IPS-18a (cell line): Measurements from ENCODE around the gene DUS2.

Source experiments
- H3K27ac ChIP-seq: one replicate; pipeline ENCODE4 v1.5.1; 2013; ENCODE audit warnings: low read length
- H3K27me3 ChIP-seq: one replicate; pipeline ENCODE4 v1.6.1; 2013; ENCODE audit warnings: mild to moderate bottlenecking, low read length; ENCODE audit not compliant: control insufficient read depth, insufficient read depth
- H3K36me3 ChIP-seq: one replicate; pipeline ENCODE4 v1.6.1; 2013; ENCODE audit warnings: low read depth, low read length; ENCODE audit not compliant: control insufficient read depth
- H3K4me1 ChIP-seq: one replicate; pipeline ENCODE4 v1.6.1; 2013; ENCODE audit warnings: low read depth, low read length; ENCODE audit not compliant: control insufficient read depth
- H3K4me3 ChIP-seq: one replicate; pipeline ENCODE4 v1.5.1; 2013; ENCODE audit warnings: low read length
- H3K9ac ChIP-seq: one replicate; pipeline ENCODE4 v1.6.1; 2013; ENCODE audit warnings: mild to moderate bottlenecking, low read length, moderate library complexity
- H3K9me3 ChIP-seq: one replicate; pipeline ENCODE4 v1.6.1; 2013; ENCODE audit warnings: low read depth, low read length; ENCODE audit not compliant: control insufficient read depth

The DUS2 gene

DNA sequence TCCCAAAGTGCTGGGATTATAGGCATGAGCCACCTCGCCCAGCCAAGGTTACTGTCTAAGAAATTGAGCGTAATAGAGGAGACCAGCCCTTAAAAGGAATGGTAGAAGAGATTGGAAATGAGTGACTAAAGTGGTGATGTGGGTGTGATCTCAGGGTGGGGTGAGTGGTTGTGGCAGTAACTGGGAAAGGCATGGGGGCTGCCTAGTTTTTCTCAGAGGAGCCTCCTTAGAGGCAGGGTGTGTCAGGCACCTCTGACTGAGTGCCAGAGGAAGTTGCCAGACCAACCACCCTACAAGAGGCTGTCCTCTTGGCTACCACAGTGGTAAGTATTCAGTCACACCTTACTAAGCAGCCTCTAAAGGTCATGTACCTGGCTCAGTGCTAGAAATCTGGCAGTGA is 8.9 kb downstream of the DUS2 start:
- Histone ChIP-seq H3K9me3 (no peaks in the 10 kb centered on the region), H3K36me3 (peaks cover 7% of the 10 kb centered on the region), H3K4me3 (no peak overlapping the region), H3K27me3 (no peaks in the 10 kb centered on the region), H3K27ac (no peak overlapping the region), H3K9ac (no peak overlapping the region), H3K4me1 (no peaks in the 10 kb centered on the region)

- no peak overlapping the region for H3K27ac ChIP-seq
- no peaks in the 10 kb centered on the region for H3K27me3 ChIP-seq
- H3K4me3 ChIP-seq = no peak overlapping the region
- no peaks in the 10 kb centered on the region for H3K9me3 ChIP-seq
- no peak overlapping the region for H3K9ac ChIP-seq
- H3K36me3 ChIP-seq = peaks cover 7% of the 10 kb centered on the region
- H3K4me1 ChIP-seq = no peaks in the 10 kb centered on the region
Measured at GRCh38 chr16:68033101-68033500, 10.0 kb downstream of the DUS2 start.

GRCh38 chr16:68035227-68035626 is 12.1 kb downstream of the DUS2 start:
- no peak overlapping the region for H3K27ac ChIP-seq
- no peak overlapping the region for H3K4me3 ChIP-seq
- no peaks in the 10 kb centered on the region for H3K4me1 ChIP-seq
- no peak overlapping the region for H3K9ac ChIP-seq
- no peaks in the 10 kb centered on the region for H3K36me3 ChIP-seq
- H3K9me3 ChIP-seq = no peaks in the 10 kb centered on the region
- no peaks in the 10 kb centered on the region for H3K27me3 ChIP-seq

GRCh38 chr16:68037841-68038597 is 14.9 kb downstream of the DUS2 start:
- H3K4me3 ChIP-seq = no peak overlapping the region
- H3K9ac ChIP-seq = no peak overlapping the region

DNA sequence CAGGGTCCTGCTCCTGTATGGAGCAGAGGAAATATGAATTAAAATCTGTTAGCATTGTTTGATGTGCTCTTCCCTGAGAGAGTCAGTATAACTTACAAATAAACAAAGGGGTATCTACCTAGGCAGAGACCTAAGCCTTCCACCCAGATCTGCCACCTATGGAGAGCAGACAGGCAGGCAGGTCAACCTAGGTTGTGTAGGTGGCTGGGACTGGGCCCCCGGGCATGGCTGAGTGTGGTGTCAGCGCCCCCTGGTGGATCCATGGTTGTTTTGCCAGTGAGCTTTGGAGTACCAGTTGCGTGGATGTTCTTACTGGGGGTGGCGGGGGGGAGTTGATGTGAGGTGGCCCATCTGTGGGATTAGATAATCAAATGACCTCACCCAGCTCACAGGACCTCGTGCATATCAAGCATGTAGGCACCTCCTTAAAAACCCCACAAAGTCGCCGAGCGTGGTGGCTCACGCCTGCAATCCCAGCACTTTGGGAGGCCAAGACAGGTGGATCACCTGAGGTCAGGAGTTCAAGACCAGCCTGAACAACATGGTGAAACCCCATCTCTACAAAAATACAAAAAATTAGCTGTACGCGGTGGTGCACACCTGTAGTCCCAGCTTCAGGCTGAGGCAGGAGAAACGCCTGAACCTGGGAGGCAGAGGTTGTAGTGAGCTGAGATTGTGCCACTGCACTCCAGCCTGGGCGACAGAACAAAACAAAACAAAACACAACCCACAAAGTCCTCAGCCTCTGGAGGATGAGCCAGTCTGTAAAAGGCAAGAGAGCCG is 17.6 kb downstream of the DUS2 start:
- H3K4me1 ChIP-seq = no peaks in the 10 kb centered on the region
- no peak overlapping the region for H3K27ac ChIP-seq
- no peaks in the 10 kb centered on the region for H3K27me3 ChIP-seq
- peaks cover 3% of the 10 kb centered on the region for H3K36me3 ChIP-seq
- no peak overlapping the region for H3K4me3 ChIP-seq
- no peak overlapping the region for H3K9ac ChIP-seq
- H3K9me3 ChIP-seq = no peaks in the 10 kb centered on the region

More at GRCh38 chr16:68037841-68038597, 14.9 kb downstream of the DUS2 start:
- Histone ChIP-seq H3K36me3 (peaks cover 3% of the 10 kb centered on the region), H3K4me1 (no peaks in the 10 kb centered on the region), H3K9me3 (no peaks in the 10 kb centered on the region), H3K27me3 (no peaks in the 10 kb centered on the region), H3K27ac (no peak overlapping the region)

DNA sequence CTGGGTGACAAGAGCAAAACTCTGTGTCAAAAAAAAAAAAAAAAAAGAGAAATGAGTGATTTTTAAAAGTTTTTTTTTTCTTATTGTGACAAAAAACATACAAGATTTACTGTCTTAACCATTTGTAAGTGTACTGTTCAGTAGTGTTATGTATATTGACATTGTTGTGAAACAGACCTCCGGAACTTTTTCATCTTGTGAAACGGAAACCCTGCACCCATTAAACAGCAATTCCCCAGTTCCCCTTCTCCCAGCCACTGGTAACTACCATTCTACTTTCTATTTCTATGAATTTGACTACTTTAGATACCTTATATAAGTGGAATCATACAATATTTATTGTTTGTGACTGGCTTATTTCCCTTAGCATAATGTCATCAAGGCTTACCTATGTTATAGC is 18.7 kb downstream of the DUS2 start:
- no peak overlapping the region for H3K27ac ChIP-seq
- H3K36me3 ChIP-seq = peaks cover 3% of the 10 kb centered on the region
- H3K4me3 ChIP-seq = no peak overlapping the region
- no peaks in the 10 kb centered on the region for H3K27me3 ChIP-seq
- H3K9me3 ChIP-seq = no peaks in the 10 kb centered on the region
- H3K4me1 ChIP-seq = no peaks in the 10 kb centered on the region
- H3K9ac ChIP-seq = no peak overlapping the region

- Histone ChIP-seq H3K27ac (no peak overlapping the region), H3K9ac (no peak overlapping the region), H3K4me1 (no peaks in the 10 kb centered on the region), H3K9me3 (no peaks in the 10 kb centered on the region), H3K4me3 (no peak overlapping the region), H3K27me3 (no peaks in the 10 kb centered on the region), H3K36me3 (peaks cover 14% of the 10 kb centered on the region)
Measured at GRCh38 chr16:68046106-68046505, 23.0 kb downstream of the DUS2 start.

DNA sequence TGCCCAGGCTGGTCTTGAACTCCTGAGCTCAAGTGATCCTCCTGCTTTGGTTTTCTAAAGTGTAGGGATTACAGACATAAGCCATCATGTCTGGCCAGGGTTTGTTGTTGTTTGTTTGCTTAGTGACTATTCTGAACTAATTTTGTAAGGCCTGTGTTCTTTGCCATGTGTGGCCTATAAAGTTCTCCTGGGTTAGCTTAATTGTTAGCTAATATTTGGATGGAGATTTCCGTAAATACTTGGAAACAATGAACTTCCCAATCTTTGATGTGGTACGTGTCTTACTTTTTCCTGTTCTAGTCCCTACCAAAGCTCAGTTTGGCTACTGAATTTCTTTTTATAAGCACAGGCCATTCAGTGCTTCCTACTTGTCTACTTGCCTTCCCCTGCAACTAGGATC is 24.9 kb downstream of the DUS2 start:
- peaks cover 16% of the 10 kb centered on the region for H3K36me3 ChIP-seq
- H3K4me1 ChIP-seq = no peaks in the 10 kb centered on the region
- no peak overlapping the region for H3K9ac ChIP-seq
- no peak overlapping the region for H3K4me3 ChIP-seq
- H3K27me3 ChIP-seq = no peaks in the 10 kb centered on the region
- no peaks in the 10 kb centered on the region for H3K9me3 ChIP-seq
- H3K27ac ChIP-seq = no peak overlapping the region

GRCh38 chr16:68049449-68049848 is 26.4 kb downstream of the DUS2 start:
- Histone ChIP-seq H3K4me3 (no peak overlapping the region), H3K4me1 (no peaks in the 10 kb centered on the region), H3K9me3 (no peaks in the 10 kb centered on the region), H3K27me3 (no peaks in the 10 kb centered on the region), H3K9ac (no peak overlapping the region), H3K36me3 (peaks cover 30% of the 10 kb centered on the region), H3K27ac (no peak overlapping the region)

GRCh38 chr16:68055395-68055794 is 32.3 kb downstream of the DUS2 start:
- no peak overlapping the region for H3K27ac ChIP-seq
- no peak overlapping the region for H3K4me3 ChIP-seq
- H3K9me3 ChIP-seq = no peaks in the 10 kb centered on the region
- peaks cover 28% of the 10 kb centered on the region for H3K36me3 ChIP-seq
- H3K9ac ChIP-seq = no peak overlapping the region
- no peaks in the 10 kb centered on the region for H3K4me1 ChIP-seq
- no peaks in the 10 kb centered on the region for H3K27me3 ChIP-seq

GRCh38 chr16:68059804-68060203 is 36.7 kb downstream of the DUS2 start:
- H3K27ac ChIP-seq = no peak overlapping the region
- peaks cover 8% of the 10 kb centered on the region for H3K36me3 ChIP-seq
- H3K4me3 ChIP-seq = no peak overlapping the region
- no peaks in the 10 kb centered on the region for H3K27me3 ChIP-seq
- H3K9me3 ChIP-seq = no peaks in the 10 kb centered on the region
- no peaks in the 10 kb centered on the region for H3K4me1 ChIP-seq
- H3K9ac ChIP-seq = no peak overlapping the region

DNA sequence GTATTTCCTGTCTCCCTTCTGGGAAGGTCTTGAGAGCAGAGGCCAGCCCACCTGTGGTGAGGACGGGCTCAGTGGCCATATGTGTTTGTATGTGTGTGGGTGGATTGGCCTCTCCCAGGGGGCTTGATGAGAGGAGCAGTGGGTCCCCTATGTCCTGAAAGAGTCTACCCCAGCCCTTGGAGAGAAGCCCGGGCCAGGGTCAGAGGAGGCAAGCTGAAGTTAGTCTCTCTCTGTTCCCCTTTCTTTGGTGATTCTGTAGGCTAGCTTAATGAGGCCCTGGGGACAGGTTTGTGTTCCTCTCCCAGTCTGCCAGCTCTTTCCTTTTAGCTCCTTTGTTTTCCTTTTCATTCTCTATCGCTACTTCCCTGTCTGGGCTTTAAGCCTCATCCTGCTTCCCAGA is 38.3 kb downstream of the DUS2 start:
- H3K27ac ChIP-seq = no peak overlapping the region

More for the DNA sequence above, 38.3 kb downstream of the DUS2 start:
- no peak overlapping the region for H3K4me3 ChIP-seq
- peaks cover 2% of the 10 kb centered on the region for H3K36me3 ChIP-seq
- no peaks in the 10 kb centered on the region for H3K27me3 ChIP-seq
- H3K4me1 ChIP-seq = no peaks in the 10 kb centered on the region
- H3K9ac ChIP-seq = no peak overlapping the region
- no peaks in the 10 kb centered on the region for H3K9me3 ChIP-seq
